H9 (cell line): ENCODE results near the gene C1QTNF2. TPM values are rescaled to one million over a fixed set of nuclear protein-coding genes. Genes with fewer than 3 reads are reported as not detected.
"Not testable (repeated sequence)": the region's sequence is repeated elsewhere in the genome, so short reads cannot be mapped to it uniquely, and the experiment has no call there.

Experiments used
- DNase-seq: peaks from one replicate; pipeline ENCODE4 v3.0.0-alpha.2; 2017
- H2AFZ ChIP-seq: one replicate; pipeline ENCODE4 v1.6.1; 2013; ENCODE audit warnings: mild to moderate bottlenecking, low read length, control low read depth, moderate library complexity
- H2AK5ac ChIP-seq: 2 replicates; pipeline ENCODE4 v1.6.1; 2013; ENCODE audit warnings: low read length, control low read depth, mixed read lengths; ENCODE audit not compliant: insufficient read length
- H2BK120ac ChIP-seq: one replicate; pipeline ENCODE4 v1.6.1; 2013; ENCODE audit warnings: low read depth, mild to moderate bottlenecking, low read length, control low read depth, inconsistent platforms; ENCODE audit not compliant: poor library complexity, severe bottlenecking
- H2BK12ac ChIP-seq: 2 replicates; pipeline ENCODE4 v1.6.1; 2013; ENCODE audit warnings: low read length, control low read depth, mixed read lengths, low read depth; ENCODE audit not compliant: insufficient read length
- H2BK15ac ChIP-seq: 2 replicates; pipeline ENCODE4 v1.6.1; 2013; ENCODE audit warnings: low read depth, low read length, control low read depth
- H2BK20ac ChIP-seq: one replicate; pipeline ENCODE4 v1.6.1; 2013; ENCODE audit warnings: low read depth, mild to moderate bottlenecking, low read length, control low read depth, inconsistent platforms; ENCODE audit not compliant: poor library complexity, severe bottlenecking
- H2BK5ac ChIP-seq: 2 replicates; pipeline ENCODE4 v1.6.1; 2013; ENCODE audit warnings: low read length, control low read depth, mixed read lengths; ENCODE audit not compliant: insufficient read length
- H3K14ac ChIP-seq: 2 replicates; pipeline ENCODE4 v1.6.1; 2013; ENCODE audit warnings: low read length, control low read depth; ENCODE audit not compliant: insufficient read depth
- H3K18ac ChIP-seq: 2 replicates; pipeline ENCODE4 v1.6.1; 2013; ENCODE audit warnings: low read depth, mild to moderate bottlenecking, mixed read lengths, low read length, control low read depth; ENCODE audit not compliant: insufficient read length
- H3K23ac ChIP-seq: 2 replicates; pipeline ENCODE4 v1.6.1; 2013; ENCODE audit warnings: low read length, control low read depth, mixed read lengths, low read depth; ENCODE audit not compliant: insufficient read length
- H3K23me2 ChIP-seq: 2 replicates; pipeline ENCODE4 v1.6.1; 2013; ENCODE audit warnings: low read depth, mild to moderate bottlenecking, mixed read lengths, low read length, control low read depth; ENCODE audit not compliant: insufficient read length, poor library complexity, severe bottlenecking
- H3K27ac ChIP-seq: 2 replicates; pipeline ENCODE4 v1.5.1; 2013; ENCODE audit warnings: low read length, control low read depth, mixed read lengths, low read depth; ENCODE audit not compliant: insufficient read length
- H3K27me3 ChIP-seq: 2 replicates; pipeline ENCODE4 v1.6.1; 2013; ENCODE audit warnings: low read length, control low read depth, inconsistent platforms; ENCODE audit not compliant: insufficient read depth
- H3K4ac ChIP-seq: 2 replicates; pipeline ENCODE4 v1.6.1; 2013; ENCODE audit warnings: low read depth, mild to moderate bottlenecking, control low read depth, inconsistent platforms, low read length, moderate library complexity
- H3K4me1 ChIP-seq: 2 replicates; pipeline ENCODE4 v1.6.1; 2013; ENCODE audit warnings: low read length, control low read depth, inconsistent platforms; ENCODE audit not compliant: insufficient read depth
- H3K4me2 ChIP-seq: 2 replicates; pipeline ENCODE4 v1.6.1; 2013; ENCODE audit warnings: low read length, control low read depth, mixed read lengths; ENCODE audit not compliant: insufficient read length, insufficient read depth
- H3K56ac ChIP-seq: 2 replicates; pipeline ENCODE4 v1.6.1; 2013; ENCODE audit warnings: low read depth, mild to moderate bottlenecking, mixed read lengths, low read length, control low read depth; ENCODE audit not compliant: insufficient read length
- H3K79me1 ChIP-seq: 2 replicates; pipeline ENCODE4 v1.6.1; 2013; ENCODE audit warnings: low read depth, mild to moderate bottlenecking, moderate library complexity, low read length, control low read depth, inconsistent platforms; ENCODE audit not compliant: insufficient read depth, poor library complexity, severe bottlenecking
- H3K79me2 ChIP-seq: 2 replicates; pipeline ENCODE4 v1.6.1; 2013; ENCODE audit warnings: low read length, control low read depth, inconsistent platforms; ENCODE audit not compliant: insufficient read depth
- H3K9ac ChIP-seq: 2 replicates; pipeline ENCODE4 v1.6.1; 2013; ENCODE audit warnings: low read length, control low read depth, mixed read lengths; ENCODE audit not compliant: insufficient read length; ENCODE audit errors: extremely low read depth
- H3K9me3 ChIP-seq: one replicate; pipeline ENCODE4 v1.6.1; 2013; ENCODE audit warnings: low read depth, low read length, inconsistent platforms; ENCODE audit not compliant: control insufficient read depth
- H3T11ph ChIP-seq: one replicate; pipeline ENCODE4 v1.6.1; 2013; ENCODE audit warnings: mild to moderate bottlenecking, low read length, control low read depth, inconsistent platforms
- H4K20me1 ChIP-seq: one replicate; pipeline ENCODE4 v1.6.1; 2013; ENCODE audit not compliant: control insufficient read depth, insufficient read length, insufficient read depth
- H4K5ac ChIP-seq: 2 replicates; pipeline ENCODE4 v1.6.1; 2013; ENCODE audit warnings: low read depth, mild to moderate bottlenecking, mixed read lengths, low read length, control low read depth; ENCODE audit not compliant: insufficient read length
- H4K8ac ChIP-seq: replicated peaks from 2 replicates; pipeline ENCODE4 v1.6.1; 2013; ENCODE audit warnings: low read length, control low read depth, mixed read lengths, low read depth; ENCODE audit not compliant: insufficient read length
- H4K91ac ChIP-seq: 2 replicates; pipeline ENCODE4 v1.6.1; 2013; ENCODE audit warnings: low read depth, mild to moderate bottlenecking, moderate library complexity, mixed read lengths, low read length, control low read depth; ENCODE audit not compliant: insufficient read length
- H3K27ac Mint-ChIP-seq, 3 experiments: 2 replicates in 2 of 3; 3 replicates in 1 of 3; pipeline ENCODE4 v1.8.0; 2020 to 2021; ENCODE audit warnings: mixed read lengths in 3 of 3, mild to moderate bottlenecking in 1 of 3, moderate library complexity in 1 of 3
- H3K27me3 Mint-ChIP-seq: 2 replicates; pipeline ENCODE4 v1.8.0; 2021; ENCODE audit warnings: low read depth, mild to moderate bottlenecking, moderate library complexity, mixed read lengths
- H3K36me3 Mint-ChIP-seq, 3 experiments: 2 replicates in 2 of 3; 3 replicates in 1 of 3; pipeline ENCODE4 v1.8.0; 2020 to 2021; ENCODE audit warnings: low read depth in 3 of 3, mixed read lengths in 3 of 3; ENCODE audit not compliant: insufficient read depth in 1 of 3
- H3K4me1 Mint-ChIP-seq, 2 experiments: 2 replicates each; pipeline ENCODE4 v1.8.0; 2020; ENCODE audit warnings: mixed read lengths in 2 of 2
- H3K4me3 Mint-ChIP-seq, 2 experiments: 2 replicates in 1 of 2; 3 replicates in 1 of 2; pipeline ENCODE4 v1.8.0; 2020 to 2021; ENCODE audit warnings: mild to moderate bottlenecking in 2 of 2, mixed read lengths in 2 of 2, moderate library complexity in 1 of 2
- H3K9me3 Mint-ChIP-seq, 2 experiments: 2 replicates in 1 of 2; 3 replicates in 1 of 2; pipeline ENCODE4 v1.8.0; 2020; ENCODE audit warnings: mild to moderate bottlenecking in 2 of 2, mixed read lengths in 2 of 2, moderate library complexity in 1 of 2
- CTCF ChIP-seq: fragments of 200-600 bp; sonication (generic); conservative IDR thresholded peaks from 3 replicates; pipeline ENCODE4 v1.8.0; 2021; ENCODE audit warnings: antibody characterized with exemption, mild to moderate bottlenecking
- WGBS: extraction: QIAGEN DNeasy Blood & Tissue Kit; methylation state at CpG from one replicate; pipeline ENCODE4 v1.1.7; 2013; ENCODE audit warnings: missing lambda C conversion rate, low lambda C conversion rate, mixed read lengths; ENCODE audit not compliant: insufficient read length; ENCODE audit errors: extremely low coverage; 5-methylcytosine and 5-hydroxymethylcytosine counted together
- total RNA-seq: library from RNA; stranded (reverse); gene quantifications from 2 replicates; pipeline ENCODE4 v1.2.1, GENCODE V29; 2021

Gene C1QTNF2
- total RNA-seq, 1 experiment from 2014 or later, result 0.59 TPM

- Histone ChIP-seq H4K5ac (no peak overlapping the region), H3K79me2 (no peaks in the 10 kb centered on the region), H2AFZ (no peak overlapping the region), H2BK12ac (no peak overlapping the region), H3K23me2 (no peaks in the 10 kb centered on the region), H3K14ac (no peak overlapping the region), H3K27me3 (no peaks in the 10 kb centered on the region), H3K4ac (no peak overlapping the region), H3K4me1 (peaks cover 2% of the 10 kb centered on the region; the same call in 1 of the 2 replicates), H3K56ac (no peak overlapping the region), H2BK5ac (no peak overlapping the region), H2BK15ac (no peak overlapping the region), H4K20me1 (no peaks in the 10 kb centered on the region), H3K79me1 (no peaks in the 10 kb centered on the region), H3K4me2 (no peak overlapping the region), H2BK20ac (no peak overlapping the region), H2BK120ac (no peak overlapping the region), H3K9me3 (no peaks in the 10 kb centered on the region), H2AK5ac (no peak overlapping the region), H4K8ac (no peak overlapping the region), H3T11ph (no peak overlapping the region), H3K18ac (no peak overlapping the region), H3K27ac (no peak overlapping the region), H3K23ac (no peak overlapping the region), H4K91ac (no peak overlapping the region), H3K9ac (no peak overlapping the region)
- WGBS, result no CpG with 5 or more reads among the region's 6 CpGs
- peaks cover 20 to 22% of the 10 kb centered on the region in 2 experiments for H3K4me1 Mint-ChIP-seq
- H3K36me3 Mint-ChIP-seq, result no peaks in the 10 kb centered on the region
- no peak overlapping the region for H3K4me3 Mint-ChIP-seq
- no peak for DNase-seq
- no peak for TF ChIP-seq CTCF
- no peaks in the 10 kb centered on the region for H3K9me3 Mint-ChIP-seq
- H3K27me3 Mint-ChIP-seq, result no peaks in the 10 kb centered on the region; the same call in none of the 2 replicates
- peak overlapping the region in 1 of 3 experiments; percentile 7; a peak in 1 of 7 replicates for H3K27ac Mint-ChIP-seq
Measured at GRCh38 chr5:160341309-160341870, 29.0 kb downstream of the C1QTNF2 start.

- H3K27me3 ChIP-seq, H3K36me3 Mint-ChIP-seq, H3K4me3 Mint-ChIP-seq: not testable (repeated sequence)
Measured at GRCh38 chr5:160340513-160340912, 29.9 kb downstream of the C1QTNF2 start.

More at GRCh38 chr5:160340513-160340912, 29.9 kb downstream of the C1QTNF2 start:
- H4K91ac ChIP-seq, H3K79me1 ChIP-seq, H3K9me3 ChIP-seq, H3K79me2 ChIP-seq, H4K5ac ChIP-seq, H4K8ac ChIP-seq, H3K27ac ChIP-seq, H3K23ac ChIP-seq, H2BK12ac ChIP-seq, H2BK15ac ChIP-seq, H2BK120ac ChIP-seq, H3K4ac ChIP-seq, H3K23me2 ChIP-seq, H3K9me3 Mint-ChIP-seq, H3K27me3 Mint-ChIP-seq, H2AFZ ChIP-seq, H2BK5ac ChIP-seq, DNase-seq, H3K18ac ChIP-seq, H3K4me2 ChIP-seq, H3T11ph ChIP-seq, H2AK5ac ChIP-seq, H3K9ac ChIP-seq, H3K14ac ChIP-seq, H4K20me1 ChIP-seq, H2BK20ac ChIP-seq, H3K56ac ChIP-seq, H3K4me1 ChIP-seq: not testable (repeated sequence)
- Mint-ChIP-seq H3K4me1 (peaks cover 20 to 22% of the 10 kb centered on the region in 2 experiments), H3K27ac (peak overlapping the region in 1 of 3 experiments; percentile 13; a peak in 1 of 7 replicates)
